ENCODE results near the gene PGM3. TPM values are rescaled to one million over a fixed set of nuclear protein-coding genes. Genes with fewer than 3 reads are reported as not detected.

PGM3 gene
- total and polyA plus RNA-seq, 4 donors: 5.8 to 61.0 (median 36.7) TPM

DNA sequence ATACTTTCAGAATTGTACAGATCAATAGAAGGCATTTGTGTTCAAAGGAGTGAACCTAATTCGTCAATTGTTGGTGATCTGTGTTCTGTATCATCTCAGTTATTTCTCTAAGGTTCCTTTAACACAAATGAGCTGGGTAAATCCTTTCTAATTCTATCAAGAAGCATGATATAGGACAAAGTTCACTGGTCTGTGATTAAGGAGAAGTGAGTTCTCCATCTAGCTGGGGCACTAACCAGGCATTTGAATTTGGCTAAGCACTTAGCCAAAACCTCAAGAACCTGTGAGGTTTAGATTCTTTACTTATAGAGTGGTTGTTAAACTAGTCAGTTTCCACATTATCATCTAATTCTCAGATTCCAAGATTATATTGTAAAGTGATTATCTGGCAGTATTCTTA lies 75.3 kb downstream of the PGM3 start:
- DNase-seq (no peak), ATAC-seq (ENCODE audit: low FRiP score) (no peak)
- intact Hi-C loops (cut with DNase I): loop anchor here in 1 of 2 donors (5.0 kb wide), 1 partner anchor 51 kb away; the partner anchor contains the start of genes DOP1A and UBE3D
- H3K4me3 ChIP-seq (ENCODE audit: low read length in 2 of 2): no peak overlapping the region
- H3K27me3 ChIP-seq (ENCODE audit: control insufficient read depth in 1 of 2, insufficient read depth in 2 of 2, low read length in 1 of 2): no peaks in the 10 kb centered on the region
- no peaks in the 10 kb centered on the region for H3K9me3 ChIP-seq (ENCODE audit: control insufficient read depth, low read length)
- H3K4me1 ChIP-seq (ENCODE audit: control insufficient read depth in 1 of 2, insufficient read depth in 2 of 2, low read length in 2 of 2): no peaks in the 10 kb centered on the region
- no peak overlapping the region for H3K27ac ChIP-seq (ENCODE audit: low read depth in 1 of 2, low read length in 2 of 2)
- 93 to 98% methylated on average over 1 of the region's 1 CpG for WGBS, 2 donors
- H3K36me3 ChIP-seq (ENCODE audit: control insufficient read depth in 1 of 2, insufficient read depth in 2 of 2, low read length in 1 of 2): no peaks in the 10 kb centered on the region

Other genes starting within 250 kb of the PGM3 start
- gene UBE3D, start 127.4 kb downstream of the PGM3 start, total RNA-seq: 1 to 10 TPM; 4.8 to 7.7 TPM
- gene UBE3D, start 127.4 kb downstream of the PGM3 start, polyA plus RNA-seq: 1 to 10 TPM; 1.8 to 2.6 TPM
- 10 to 100 TPM; 28.2 to 35.1 TPM for gene DOP1A, start 125.6 kb downstream of the PGM3 start, total RNA-seq
- gene DOP1A, start 125.6 kb downstream of the PGM3 start, polyA plus RNA-seq: 10 to 100 TPM in 1 of 2 donors, 1 to 10 TPM in 1; 2.4 to 10.7 TPM
- gene RWDD2A, start 92 bp upstream of the PGM3 start, total RNA-seq: 1 to 10 TPM; 4.7 to 5.0 TPM
- gene RWDD2A, start 92 bp upstream of the PGM3 start, polyA plus RNA-seq: 1 to 10 TPM; 3.9 to 7.3 TPM
- gene ME1, start 237.8 kb upstream of the PGM3 start, total RNA-seq: 10 to 100 TPM; 10.9 to 21.0 TPM
- 10 to 100 TPM; 13.2 to 19.8 TPM for gene ME1, start 237.8 kb upstream of the PGM3 start, polyA plus RNA-seq

Data from aorta (tissue), 5 donors.